Epithelial cell of proximal tubule (primary cell): ENCODE results near the gene BRPF1. TPM values are rescaled to one million over a fixed set of nuclear protein-coding genes. Genes with fewer than 3 reads are reported as not detected.

Source experiments
- DNase-seq: peaks from one replicate; pipeline ENCODE4 v3.0.0-alpha.2; 2011; ENCODE audit warnings: low read depth
- H3K4me3 ChIP-seq: 2 replicates; pipeline ENCODE4 v1.5.1; 2011; ENCODE audit warnings: low read depth, mild to moderate bottlenecking, low read length
- total RNA-seq: library from RNA; depleted of rRNA; stranded (reverse); fragments of >200 nt; gene quantifications from 2 replicates; pipeline ENCODE4 v1.2.3, GENCODE V29; 2015
- TF ChIP-seq, protein P1 (sequence below): conservative IDR thresholded peaks from 2 replicates; pipeline ENCODE4 v1.5.1; 2012; ENCODE audit warnings: low read depth, mild to moderate bottlenecking, low read length

BRPF1 gene
- total RNA-seq, 1 donor from 2014 or later = 15.7 TPM

DNA sequence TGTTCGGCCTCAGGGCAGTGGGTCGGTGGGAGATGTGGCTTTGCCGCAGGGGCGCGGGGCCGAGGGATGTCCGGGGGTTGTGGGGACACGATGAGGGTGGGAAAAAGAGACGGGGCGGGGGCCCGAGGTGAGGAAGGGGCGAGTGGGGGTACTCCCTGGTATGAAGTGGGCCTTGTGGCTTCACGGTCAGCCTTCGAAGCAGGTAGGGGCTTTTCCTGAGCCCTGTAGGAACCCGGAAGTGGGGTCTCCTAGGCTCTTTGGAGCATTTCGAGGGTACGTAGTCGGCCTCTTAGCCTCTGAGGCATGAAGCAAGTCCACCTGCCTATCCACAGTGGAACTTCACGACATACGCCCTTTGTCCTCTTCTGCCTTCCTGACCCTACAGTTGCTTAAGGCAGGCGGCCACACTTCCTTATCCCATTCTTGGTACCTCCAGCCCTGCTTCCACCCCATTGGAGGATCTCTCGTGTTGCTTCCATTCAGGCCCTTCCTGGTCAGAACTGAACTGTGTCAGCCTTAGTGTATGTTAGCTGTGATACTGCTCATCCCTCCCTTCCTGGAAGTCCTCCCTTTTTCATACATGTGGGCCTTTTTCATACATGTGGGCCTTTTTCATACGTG lies 61.7 kb downstream of the BRPF1 start:
- TF ChIP-seq, protein P1, sequence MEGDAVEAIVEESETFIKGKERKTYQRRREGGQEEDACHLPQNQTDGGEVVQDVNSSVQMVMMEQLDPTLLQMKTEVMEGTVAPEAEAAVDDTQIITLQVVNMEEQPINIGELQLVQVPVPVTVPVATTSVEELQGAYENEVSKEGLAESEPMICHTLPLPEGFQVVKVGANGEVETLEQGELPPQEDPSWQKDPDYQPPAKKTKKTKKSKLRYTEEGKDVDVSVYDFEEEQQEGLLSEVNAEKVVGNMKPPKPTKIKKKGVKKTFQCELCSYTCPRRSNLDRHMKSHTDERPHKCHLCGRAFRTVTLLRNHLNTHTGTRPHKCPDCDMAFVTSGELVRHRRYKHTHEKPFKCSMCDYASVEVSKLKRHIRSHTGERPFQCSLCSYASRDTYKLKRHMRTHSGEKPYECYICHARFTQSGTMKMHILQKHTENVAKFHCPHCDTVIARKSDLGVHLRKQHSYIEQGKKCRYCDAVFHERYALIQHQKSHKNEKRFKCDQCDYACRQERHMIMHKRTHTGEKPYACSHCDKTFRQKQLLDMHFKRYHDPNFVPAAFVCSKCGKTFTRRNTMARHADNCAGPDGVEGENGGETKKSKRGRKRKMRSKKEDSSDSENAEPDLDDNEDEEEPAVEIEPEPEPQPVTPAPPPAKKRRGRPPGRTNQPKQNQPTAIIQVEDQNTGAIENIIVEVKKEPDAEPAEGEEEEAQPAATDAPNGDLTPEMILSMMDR = no peak
- H3K4me3 ChIP-seq = peak overlapping the region; percentile 91
- no peak for DNase-seq

- TF ChIP-seq, protein P1 = no peak
- H3K4me3 ChIP-seq = no peak overlapping the region
- no peak for DNase-seq
Observed at GRCh38 chr3:9794400-9794799, 62.9 kb downstream of the BRPF1 start.

- no peak overlapping the region for H3K4me3 ChIP-seq
- TF ChIP-seq, protein P1 = no peak
- no peak for DNase-seq
Observed at GRCh38 chr3:9795207-9795606, 63.7 kb downstream of the BRPF1 start.

DNA sequence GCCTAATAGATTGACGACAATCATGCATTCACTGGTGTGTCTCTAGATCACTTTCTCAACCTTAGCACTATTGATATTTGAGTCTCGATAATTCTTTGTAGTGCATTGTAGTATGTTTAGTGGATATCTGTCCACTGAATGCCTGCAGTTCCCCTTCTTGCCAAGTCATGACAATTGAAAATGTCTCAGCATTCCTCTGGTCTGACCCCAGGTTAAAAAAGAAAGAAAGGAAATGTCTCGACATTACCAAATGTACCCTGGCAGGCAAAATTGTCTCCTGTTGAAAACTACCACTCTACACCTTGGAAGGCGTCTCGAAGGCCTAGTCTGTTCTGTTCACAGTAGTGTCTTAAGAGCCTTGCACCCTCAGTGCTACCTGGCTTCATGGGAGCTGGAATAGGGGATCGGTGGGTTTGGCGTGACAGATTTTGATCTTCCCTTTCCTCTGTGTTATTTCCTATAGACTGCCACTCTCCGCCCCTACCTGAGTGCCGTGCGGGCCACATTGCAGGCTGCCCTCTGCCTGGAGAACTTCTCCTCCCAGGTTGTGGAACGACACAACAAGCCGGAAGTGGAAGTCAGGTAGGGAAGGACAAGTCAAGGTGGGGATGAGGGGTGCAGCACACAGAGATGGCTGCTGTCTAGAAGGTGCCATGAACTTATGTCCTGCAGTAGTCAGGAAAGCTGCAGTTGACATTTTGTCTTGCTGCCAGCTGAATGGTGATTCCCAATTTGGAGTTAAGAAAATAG lies 65.8 kb downstream of the BRPF1 start:
- TF ChIP-seq, protein P1 = no peak
- no peak overlapping the region for H3K4me3 ChIP-seq
- no peak for DNase-seq

Other genes with a start within 250 kb of the BRPF1 start
- gene LHFPL4, start 177.9 kb upstream of the BRPF1 start, total RNA-seq = not detected in 2 replicates
- 25.5 and 28.9 TPM in 2 replicates for gene MTMR14, start 82.2 kb upstream of the BRPF1 start, total RNA-seq
- not detected in 2 replicates for gene CPNE9, start 27.9 kb upstream of the BRPF1 start, total RNA-seq
- 22.0 and 27.4 TPM in 2 replicates for gene OGG1, start 18.2 kb downstream of the BRPF1 start, total RNA-seq
- 40.1 and 41.0 TPM in 2 replicates for gene CAMK1, start 38.2 kb downstream of the BRPF1 start, total RNA-seq
- gene TADA3, start 60.7 kb downstream of the BRPF1 start, total RNA-seq = 54.7 and 73.9 TPM in 2 replicates
- gene ARPC4, start 61.3 kb downstream of the BRPF1 start, total RNA-seq = 153 and 296 TPM in 2 replicates
- gene TTLL3, start 78.5 kb downstream of the BRPF1 start, total RNA-seq = 5.3 and 9.7 TPM in 2 replicates
- 45.1 and 71.8 TPM in 2 replicates for gene RPUSD3, start 112.3 kb downstream of the BRPF1 start, total RNA-seq
- gene CIDEC, start 148.5 kb downstream of the BRPF1 start, total RNA-seq = not detected in 2 replicates
- 27.8 and 39.1 TPM in 2 replicates for gene JAGN1, start 158.9 kb downstream of the BRPF1 start, total RNA-seq
- gene IL17RE, start 171.1 kb downstream of the BRPF1 start, total RNA-seq = 4.1 and 4.8 TPM in 2 replicates
- 33.2 and 35.3 TPM in 2 replicates for gene IL17RC, start 185.4 kb downstream of the BRPF1 start, total RNA-seq
- gene CRELD1, start 202.1 kb downstream of the BRPF1 start, total RNA-seq = 20.5 and 36.6 TPM in 2 replicates
- gene PRRT3, start 220.7 kb downstream of the BRPF1 start, total RNA-seq = 1.3 and 2.4 TPM in 2 replicates